Neural cell (in vitro differentiated cells): Measurements from ENCODE around the gene MRPS27. TPM values are rescaled to one million over a fixed set of nuclear protein-coding genes. Genes with fewer than 3 reads are reported as not detected.

Experiments used
- H2AFZ ChIP-seq: fragments of 200-600, 300-800 bp; sonication (generic), shearing (Covaris generic); 2 replicates; pipeline ENCODE4 v1.6.0; 2014; ENCODE audit warnings: low read depth, mild to moderate bottlenecking, antibody characterized with exemption, low read length, moderate library complexity
- H3F3A ChIP-seq: fragments of 200-600 bp; shearing (Covaris generic); 2 replicates; pipeline ENCODE4 v1.6.1; 2016; ENCODE audit warnings: mild to moderate bottlenecking, moderate library complexity, mixed read lengths, antibody characterized with exemption, low read length; ENCODE audit not compliant: insufficient read depth, poor library complexity, severe bottlenecking
- H3K27ac ChIP-seq: fragments of 200-600, 300-800 bp; sonication (generic), shearing (Covaris generic); 2 replicates; pipeline ENCODE4 v1.5.1; 2014; ENCODE audit warnings: mild to moderate bottlenecking, low read length, moderate library complexity
- H3K27me3 ChIP-seq: fragments of 300-800, 200-600 bp; sonication (generic), shearing (Covaris generic); 2 replicates; pipeline ENCODE4 v1.6.0; 2014; ENCODE audit warnings: mild to moderate bottlenecking, low read depth, low read length, moderate library complexity; ENCODE audit not compliant: insufficient read depth
- H3K36me3 ChIP-seq: fragments of 300-800, 200-600 bp; sonication (generic), shearing (Covaris generic); 2 replicates; pipeline ENCODE4 v1.5.1; 2014; ENCODE audit warnings: mild to moderate bottlenecking, antibody characterized with exemption, low read length, moderate library complexity; ENCODE audit not compliant: insufficient read depth
- H3K4me2 ChIP-seq: fragments of 300-800, 200-600 bp; sonication (generic), shearing (Covaris generic); 2 replicates; pipeline ENCODE4 v1.6.0; 2014; ENCODE audit warnings: mild to moderate bottlenecking, low read length
- H3K4me3 ChIP-seq: fragments of 300-800, 200-600 bp; sonication (generic), shearing (Covaris generic); 2 replicates; pipeline ENCODE4 v1.5.1; 2014; ENCODE audit warnings: mild to moderate bottlenecking, low read length, moderate library complexity
- H3K79me2 ChIP-seq: fragments of 200-600 bp; shearing (Covaris generic); replicated peaks from 2 replicates; pipeline ENCODE4 v1.6.0; 2014; ENCODE audit warnings: mild to moderate bottlenecking, low read length, moderate library complexity; ENCODE audit not compliant: insufficient read depth
- H3K9ac ChIP-seq: fragments of 300-800, 200-600 bp; sonication (generic), shearing (Covaris generic); 2 replicates; pipeline ENCODE4 v1.6.1; 2016; ENCODE audit warnings: mild to moderate bottlenecking, low read length, mixed read lengths
- H3K9me2 ChIP-seq: fragments of 200-600 bp; shearing (Covaris generic); 2 replicates; pipeline ENCODE4 v1.6.1; 2016; ENCODE audit warnings: mild to moderate bottlenecking, low read length, mixed read lengths; ENCODE audit not compliant: insufficient read depth
- H3K9me3 ChIP-seq: fragments of 200-600, 300-800 bp; sonication (generic), shearing (Covaris generic); 2 replicates; pipeline ENCODE4 v1.6.1; 2016; ENCODE audit warnings: mild to moderate bottlenecking, mixed run types, low read length, moderate library complexity, mixed read lengths
- H4K20me1 ChIP-seq: fragments of 200-600 bp; shearing (Covaris generic); 2 replicates; pipeline ENCODE4 v1.6.1; 2016; ENCODE audit warnings: mild to moderate bottlenecking, mixed run types; ENCODE audit not compliant: insufficient read depth
- EP300 ChIP-seq: fragments of 450-650 bp; conservative IDR thresholded peaks from 2 replicates; pipeline ENCODE4 v1.6.1; 2014; ENCODE audit warnings: antibody characterized with exemption, mild to moderate bottlenecking, moderate library complexity; ENCODE audit not compliant: poor library complexity, severe bottlenecking
- EZH2 ChIP-seq: fragments of 200-600, 300-800 bp; shearing (Covaris generic), sonication (generic); IDR thresholded peaks from 2 replicates; pipeline ENCODE4 v1.6.1; 2014; ENCODE audit warnings: antibody characterized with exemption, low read length, borderline replicate concordance, mild to moderate bottlenecking; ENCODE audit not compliant: insufficient read depth, poor library complexity, severe bottlenecking
- MXI1 ChIP-seq: fragments of 450-650 bp; conservative IDR thresholded peaks from 2 replicates; pipeline ENCODE4 v1.6.1; 2014; ENCODE audit warnings: antibody characterized with exemption, mild to moderate bottlenecking; ENCODE audit not compliant: poor library complexity, severe bottlenecking
- POLR2AphosphoS5 ChIP-seq: IDR thresholded peaks from 2 replicates; pipeline ENCODE4 v1.6.1; 2012
- RAD21 ChIP-seq: fragments of 450-650 bp; conservative IDR thresholded peaks from 2 replicates; pipeline ENCODE4 v1.6.1; 2014; ENCODE audit warnings: antibody characterized with exemption, mild to moderate bottlenecking, moderate library complexity
- SMC3 ChIP-seq: fragments of 450-650 bp; conservative IDR thresholded peaks from 2 replicates; pipeline ENCODE4 v1.6.1; 2014; ENCODE audit warnings: antibody characterized with exemption, mild to moderate bottlenecking, moderate library complexity; ENCODE audit not compliant: poor library complexity
- TAF1 ChIP-seq: IDR thresholded peaks from 2 replicates; pipeline ENCODE4 v1.6.1; 2012; ENCODE audit warnings: low read depth
- polyA plus RNA-seq: library from polyadenylated mRNA; depleted of rRNA; stranded (reverse); fragments of >200 nt; gene quantifications from 2 replicates; pipeline ENCODE4 v1.2.3, GENCODE V29; 2014
- TF ChIP-seq, protein P1 (sequence below): fragments of 450-650 bp; IDR thresholded peaks from 2 replicates; pipeline ENCODE4 v1.5.1; 2014; ENCODE audit warnings: antibody characterized with exemption, mild to moderate bottlenecking, moderate library complexity; ENCODE audit not compliant: poor library complexity, severe bottlenecking
- TF ChIP-seq, protein P2 (sequence below): IDR thresholded peaks from 2 replicates; pipeline ENCODE4 v1.6.1; 2012; ENCODE audit warnings: borderline replicate concordance

MRPS27 gene
- polyA plus RNA-seq, 1 donor from 2014 or later = 36.7 TPM

DNA sequence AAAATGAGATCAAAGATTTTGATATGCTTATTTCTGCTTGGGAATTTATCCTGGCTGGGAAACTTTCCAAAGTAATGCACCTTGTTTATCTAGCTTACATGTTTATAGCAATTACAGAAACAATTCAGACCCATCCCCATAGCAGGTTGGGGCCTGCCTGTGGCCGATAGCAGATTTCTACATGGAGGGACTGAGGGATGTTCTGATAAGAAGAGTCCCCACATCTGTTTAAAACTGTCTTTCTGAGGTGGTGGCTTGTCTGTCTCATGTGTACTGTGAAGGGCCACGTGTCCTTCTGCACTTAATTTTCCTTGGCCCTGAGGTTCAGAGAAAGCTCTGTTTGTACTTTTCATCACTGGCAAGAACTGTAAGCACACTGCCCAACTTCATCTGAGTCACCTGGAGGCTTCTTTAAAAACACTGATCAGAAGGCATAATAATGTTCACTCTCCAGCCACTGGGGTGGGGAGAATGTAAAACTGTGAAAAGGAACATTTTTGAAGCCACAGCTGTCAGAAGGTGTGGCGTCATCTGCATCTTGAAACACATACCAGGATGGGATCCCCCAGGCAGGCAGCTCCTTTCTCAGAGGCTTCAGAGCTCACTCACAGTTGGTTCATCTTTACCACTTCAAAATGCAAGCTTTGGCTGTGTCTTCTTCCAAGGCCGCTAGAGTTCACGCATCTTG is 132.5 kb downstream of the MRPS27 start:
- H3K4me3 ChIP-seq = no peak overlapping the region
- H3K36me3 ChIP-seq = peaks cover 61% of the 10 kb centered on the region
- no peaks in the 10 kb centered on the region for H3K27me3 ChIP-seq
- no peaks in the 10 kb centered on the region for H3K9me2 ChIP-seq
- no peak overlapping the region for H2AFZ ChIP-seq
- no peak overlapping the region for H3K27ac ChIP-seq
- no peak for TF ChIP-seq SMC3
- TF ChIP-seq, protein P1, sequence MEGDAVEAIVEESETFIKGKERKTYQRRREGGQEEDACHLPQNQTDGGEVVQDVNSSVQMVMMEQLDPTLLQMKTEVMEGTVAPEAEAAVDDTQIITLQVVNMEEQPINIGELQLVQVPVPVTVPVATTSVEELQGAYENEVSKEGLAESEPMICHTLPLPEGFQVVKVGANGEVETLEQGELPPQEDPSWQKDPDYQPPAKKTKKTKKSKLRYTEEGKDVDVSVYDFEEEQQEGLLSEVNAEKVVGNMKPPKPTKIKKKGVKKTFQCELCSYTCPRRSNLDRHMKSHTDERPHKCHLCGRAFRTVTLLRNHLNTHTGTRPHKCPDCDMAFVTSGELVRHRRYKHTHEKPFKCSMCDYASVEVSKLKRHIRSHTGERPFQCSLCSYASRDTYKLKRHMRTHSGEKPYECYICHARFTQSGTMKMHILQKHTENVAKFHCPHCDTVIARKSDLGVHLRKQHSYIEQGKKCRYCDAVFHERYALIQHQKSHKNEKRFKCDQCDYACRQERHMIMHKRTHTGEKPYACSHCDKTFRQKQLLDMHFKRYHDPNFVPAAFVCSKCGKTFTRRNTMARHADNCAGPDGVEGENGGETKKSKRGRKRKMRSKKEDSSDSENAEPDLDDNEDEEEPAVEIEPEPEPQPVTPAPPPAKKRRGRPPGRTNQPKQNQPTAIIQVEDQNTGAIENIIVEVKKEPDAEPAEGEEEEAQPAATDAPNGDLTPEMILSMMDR = no peak
- no peak for TF ChIP-seq EZH2
- no peak for TF ChIP-seq TAF1
- TF ChIP-seq, protein P2, sequence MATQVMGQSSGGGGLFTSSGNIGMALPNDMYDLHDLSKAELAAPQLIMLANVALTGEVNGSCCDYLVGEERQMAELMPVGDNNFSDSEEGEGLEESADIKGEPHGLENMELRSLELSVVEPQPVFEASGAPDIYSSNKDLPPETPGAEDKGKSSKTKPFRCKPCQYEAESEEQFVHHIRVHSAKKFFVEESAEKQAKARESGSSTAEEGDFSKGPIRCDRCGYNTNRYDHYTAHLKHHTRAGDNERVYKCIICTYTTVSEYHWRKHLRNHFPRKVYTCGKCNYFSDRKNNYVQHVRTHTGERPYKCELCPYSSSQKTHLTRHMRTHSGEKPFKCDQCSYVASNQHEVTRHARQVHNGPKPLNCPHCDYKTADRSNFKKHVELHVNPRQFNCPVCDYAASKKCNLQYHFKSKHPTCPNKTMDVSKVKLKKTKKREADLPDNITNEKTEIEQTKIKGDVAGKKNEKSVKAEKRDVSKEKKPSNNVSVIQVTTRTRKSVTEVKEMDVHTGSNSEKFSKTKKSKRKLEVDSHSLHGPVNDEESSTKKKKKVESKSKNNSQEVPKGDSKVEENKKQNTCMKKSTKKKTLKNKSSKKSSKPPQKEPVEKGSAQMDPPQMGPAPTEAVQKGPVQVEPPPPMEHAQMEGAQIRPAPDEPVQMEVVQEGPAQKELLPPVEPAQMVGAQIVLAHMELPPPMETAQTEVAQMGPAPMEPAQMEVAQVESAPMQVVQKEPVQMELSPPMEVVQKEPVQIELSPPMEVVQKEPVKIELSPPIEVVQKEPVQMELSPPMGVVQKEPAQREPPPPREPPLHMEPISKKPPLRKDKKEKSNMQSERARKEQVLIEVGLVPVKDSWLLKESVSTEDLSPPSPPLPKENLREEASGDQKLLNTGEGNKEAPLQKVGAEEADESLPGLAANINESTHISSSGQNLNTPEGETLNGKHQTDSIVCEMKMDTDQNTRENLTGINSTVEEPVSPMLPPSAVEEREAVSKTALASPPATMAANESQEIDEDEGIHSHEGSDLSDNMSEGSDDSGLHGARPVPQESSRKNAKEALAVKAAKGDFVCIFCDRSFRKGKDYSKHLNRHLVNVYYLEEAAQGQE = no peak
- TF ChIP-seq MXI1 = no peak
- no peak for TF ChIP-seq RAD21
- TF ChIP-seq POLR2AphosphoS5 = no peak
- TF ChIP-seq EP300 = no peak
- H3K9me3 ChIP-seq = no peaks in the 10 kb centered on the region
- peaks cover 8% of the 10 kb centered on the region for H3F3A ChIP-seq
- peaks cover 99% of the 10 kb centered on the region for H3K79me2 ChIP-seq
- peaks cover 98% of the 10 kb centered on the region for H4K20me1 ChIP-seq
- no peak overlapping the region for H3K4me2 ChIP-seq
- no peak overlapping the region for H3K9ac ChIP-seq

DNA sequence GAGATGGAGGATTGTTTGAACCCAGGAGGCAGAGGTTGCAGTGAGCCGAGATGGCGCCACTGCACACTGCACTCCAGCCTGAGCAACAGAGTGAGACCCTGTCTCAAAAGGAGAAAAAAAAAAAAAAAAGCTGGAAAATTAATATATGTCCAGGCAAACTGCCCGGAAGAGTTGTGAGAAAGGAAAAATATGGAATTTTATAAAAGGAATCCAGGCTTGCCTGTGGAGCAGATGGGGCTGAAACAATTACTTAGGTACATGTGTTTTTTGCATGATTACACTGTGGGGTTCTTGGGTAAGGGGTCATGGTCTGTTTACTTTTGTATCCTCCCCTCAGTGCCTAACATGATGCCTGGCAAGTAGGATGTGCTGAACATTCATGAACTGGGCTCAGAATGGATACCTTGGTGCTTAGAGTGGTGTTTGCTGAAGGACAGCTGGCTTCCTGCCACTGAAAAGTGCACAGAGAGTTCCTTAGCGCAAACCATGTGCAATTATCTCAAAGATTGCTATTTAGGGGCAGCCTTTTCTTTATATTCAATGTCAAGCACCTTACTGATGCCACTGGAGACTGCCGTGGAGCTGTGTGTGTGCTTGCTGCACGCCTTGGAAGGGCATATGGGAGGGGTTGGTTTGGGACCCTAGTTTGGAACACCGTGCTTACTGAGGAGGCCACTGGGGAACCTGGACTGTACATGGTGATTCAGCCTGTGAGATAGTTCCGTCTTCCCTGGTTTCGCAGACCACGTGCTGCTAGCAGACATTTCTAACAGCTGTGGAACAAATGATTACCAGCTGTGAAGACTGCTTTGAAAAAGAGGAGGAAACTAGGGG is 134.3 kb downstream of the MRPS27 start:
- Histone ChIP-seq H3K36me3 (peaks cover 54% of the 10 kb centered on the region), H3K9ac (no peak overlapping the region), H3K9me3 (no peaks in the 10 kb centered on the region), H3K4me2 (no peak overlapping the region), H3F3A (peaks cover 8% of the 10 kb centered on the region), H3K27ac (no peak overlapping the region), H3K79me2 (peaks cover 98% of the 10 kb centered on the region), H2AFZ (no peak overlapping the region), H4K20me1 (peaks cover 96% of the 10 kb centered on the region), H3K4me3 (no peak overlapping the region), H3K9me2 (no peaks in the 10 kb centered on the region), H3K27me3 (no peaks in the 10 kb centered on the region)
- no peak for TF ChIP-seq MXI1
- no peak for TF ChIP-seq TAF1
- TF ChIP-seq EP300 = no peak
- TF ChIP-seq, protein P2 = no peak
- TF ChIP-seq POLR2AphosphoS5 = no peak
- no peak for TF ChIP-seq SMC3
- no peak for TF ChIP-seq RAD21
- TF ChIP-seq, protein P1 = no peak
- TF ChIP-seq EZH2 = no peak
